SU-DHL-6 (cell line): ENCODE data around the gene HTR1D.

Experiments
- CTCF ChIP-seq: fragments of 200-600 bp; sonication (generic); IDR thresholded peaks from one replicate; pipeline ENCODE4 v1.5.1; 2017; ENCODE audit warnings: antibody characterized with exemption, mild to moderate bottlenecking, low read length, moderate library complexity; ENCODE audit not compliant: insufficient read depth, poor library complexity, severe bottlenecking
- EZH2phosphoT487 ChIP-seq: fragments of 200-600 bp; sonication (generic), shearing (Covaris generic); conservative IDR thresholded peaks from 2 replicates; pipeline ENCODE4 v1.6.1; 2018; ENCODE audit warnings: mild to moderate bottlenecking, antibody characterized with exemption, low read length, moderate library complexity, mixed read lengths

GRCh38 chr1:23200883-23201282 lies 16.4 kb downstream of the HTR1D start:
- no peak for TF ChIP-seq CTCF
- no peak for TF ChIP-seq EZH2phosphoT487
